Astrocyte (in vitro differentiated cells and primary cell): Measurements from ENCODE around the gene MT1M. TPM values are rescaled to one million over a fixed set of nuclear protein-coding genes. Genes with fewer than 3 reads are reported as not detected.

Experiments used
- DNase-seq: peaks from one replicate; pipeline ENCODE4 v3.0.0-alpha.2; 2010; ENCODE audit warnings: low read depth
- FAIRE-seq: peaks from 2 replicates; lab custom pipeline; 2011; peaks lifted over from hg19 to GRCh38; lab: Jason Lieb, UNC
- H2AFZ ChIP-seq: 2 replicates; pipeline ENCODE4 v1.6.0; 2012; ENCODE audit warnings: low read depth, low read length, inconsistent platforms
- H3K27ac ChIP-seq: 2 replicates; pipeline ENCODE4 v1.5.1; 2011; ENCODE audit warnings: low read depth, low read length, inconsistent platforms
- H3K27me3 ChIP-seq: 2 replicates; pipeline ENCODE4 v1.6.0; 2011; ENCODE audit warnings: low read length, inconsistent platforms; ENCODE audit not compliant: insufficient read depth
- H3K36me3 ChIP-seq: 2 replicates; pipeline ENCODE4 v1.5.1; 2011; ENCODE audit warnings: low read length, inconsistent platforms; ENCODE audit not compliant: insufficient read depth
- H3K4me1 ChIP-seq: 2 replicates; pipeline ENCODE4 v1.5.1; 2011; ENCODE audit warnings: low read length, inconsistent platforms; ENCODE audit not compliant: insufficient read depth
- H3K4me2 ChIP-seq: 2 replicates; pipeline ENCODE4 v1.6.0; 2012; ENCODE audit warnings: low read length, inconsistent platforms
- H3K4me3 ChIP-seq: 2 replicates; pipeline ENCODE4 v1.5.1; 2011; ENCODE audit warnings: low read depth, mild to moderate bottlenecking, low read length, inconsistent platforms; ENCODE audit not compliant: insufficient read depth
- H3K79me2 ChIP-seq: 2 replicates; pipeline ENCODE4 v1.6.0; 2012; ENCODE audit warnings: mild to moderate bottlenecking, low read length, inconsistent platforms; ENCODE audit not compliant: insufficient read depth
- H3K9ac ChIP-seq: 2 replicates; pipeline ENCODE4 v1.6.0; 2012; ENCODE audit warnings: mild to moderate bottlenecking, low read length, inconsistent platforms
- H3K9me3 ChIP-seq: 2 replicates; pipeline ENCODE4 v1.5.1; 2012; ENCODE audit warnings: low read depth, mild to moderate bottlenecking, low read length, inconsistent platforms; ENCODE audit not compliant: insufficient read depth
- H4K20me1 ChIP-seq: 2 replicates; pipeline ENCODE4 v1.6.0; 2012; ENCODE audit warnings: low read length, inconsistent platforms; ENCODE audit not compliant: insufficient read depth
- H3K27ac Mint-ChIP-seq: one replicate; pipeline ENCODE4 v1.8.0; 2021; ENCODE audit warnings: mild to moderate bottlenecking, mixed read lengths; ENCODE audit not compliant: unreplicated experiment
- H3K27me3 Mint-ChIP-seq: one replicate; pipeline ENCODE4 v1.8.0; 2021; ENCODE audit warnings: low read depth, mixed read lengths; ENCODE audit not compliant: unreplicated experiment
- H3K36me3 Mint-ChIP-seq: one replicate; pipeline ENCODE4 v1.8.0; 2021; ENCODE audit warnings: low read depth, mixed read lengths; ENCODE audit not compliant: unreplicated experiment
- H3K4me1 Mint-ChIP-seq: one replicate; pipeline ENCODE4 v1.8.0; 2021; ENCODE audit warnings: low read depth, mixed read lengths; ENCODE audit not compliant: unreplicated experiment
- H3K4me3 Mint-ChIP-seq: one replicate; pipeline ENCODE4 v1.8.0; 2021; ENCODE audit warnings: mild to moderate bottlenecking, moderate library complexity, mixed read lengths; ENCODE audit not compliant: unreplicated experiment
- H3K9me3 Mint-ChIP-seq: one replicate; pipeline ENCODE4 v1.8.0; 2021; ENCODE audit warnings: mild to moderate bottlenecking, mixed read lengths; ENCODE audit not compliant: unreplicated experiment
- CTCF ChIP-seq: IDR thresholded peaks from 2 replicates; pipeline ENCODE4 v1.5.1; 2011; ENCODE audit warnings: low read depth, mild to moderate bottlenecking, inconsistent platforms, low read length, moderate library complexity; ENCODE audit not compliant: insufficient read depth
- EZH2 ChIP-seq: IDR thresholded peaks from 2 replicates; pipeline ENCODE4 v1.6.1; 2012; ENCODE audit warnings: mild to moderate bottlenecking, low read length, inconsistent platforms; ENCODE audit not compliant: insufficient read depth
- total RNA-seq: library from RNA; stranded (reverse); gene quantifications from 2 replicates; pipeline ENCODE4 v1.2.1, GENCODE V29; 2021

Gene MT1M
- total RNA-seq, 1 donor from 2014 or later = not detected

- no peak for FAIRE-seq
- H3K27ac ChIP-seq = peak within 1 kb of the TSS; percentile 98
- peak within 1 kb of the TSS; percentile 92 for H3K9ac ChIP-seq
- peaks cover 55% of the 10 kb centered on the region for H3K4me1 ChIP-seq
- H3K27me3 ChIP-seq = no peaks in the 10 kb centered on the region
- peaks cover 19% of the 10 kb centered on the region for H3K79me2 ChIP-seq
- H3K9me3 ChIP-seq = no peaks in the 10 kb centered on the region
- Mint-ChIP-seq H3K4me3 (peak within 1 kb of the TSS; percentile 90), H3K4me1 (peaks cover 33% of the 10 kb centered on the region), H3K27me3 (peaks cover 7% of the 10 kb centered on the region), H3K36me3 (no peaks in the 10 kb centered on the region), H3K9me3 (peaks cover 3% of the 10 kb centered on the region), H3K27ac (peak within 1 kb of the TSS; percentile 95)
- no peaks in the 10 kb centered on the region for H3K36me3 ChIP-seq
- peak within 1 kb of the TSS; percentile 97 for H3K4me3 ChIP-seq
- peaks cover 5% of the 10 kb centered on the region for H4K20me1 ChIP-seq
- DNase-seq = peak; percentile 95
- peak within 1 kb of the TSS; percentile 88 for H3K4me2 ChIP-seq
- H2AFZ ChIP-seq = peak within 1 kb of the TSS; percentile 42
- no peak for TF ChIP-seq EZH2
- no peak for TF ChIP-seq CTCF
These were observed 24.2 kb upstream of the MT1M start, which contains the start of gene MT2A for GRCh38 chr16:56608043-56608875. TSS of gene MT2A (plus strand) at chr16:56608584. CDS start at chr16:56608656, 72 bp downstream.

- TF ChIP-seq CTCF (no peak), EZH2 (no peak)
- Mint-ChIP-seq H3K27me3 (peaks cover 2% of the 10 kb centered on the region), H3K27ac (peak overlapping the region; percentile 95), H3K36me3 (no peaks in the 10 kb centered on the region), H3K4me3 (peak overlapping the region; percentile 90), H3K9me3 (peaks cover 3% of the 10 kb centered on the region), H3K4me1 (peaks cover 33% of the 10 kb centered on the region)
- Histone ChIP-seq H3K9me3 (no peaks in the 10 kb centered on the region), H3K27me3 (no peaks in the 10 kb centered on the region), H3K4me2 (peak overlapping the region; percentile 88), H2AFZ (no peak overlapping the region), H4K20me1 (peaks cover 5% of the 10 kb centered on the region), H3K36me3 (no peaks in the 10 kb centered on the region), H3K79me2 (peaks cover 20% of the 10 kb centered on the region), H3K4me1 (peaks cover 62% of the 10 kb centered on the region), H3K27ac (peak overlapping the region; percentile 98), H3K4me3 (peak overlapping the region; percentile 97), H3K9ac (peak overlapping the region; percentile 92)
- DNase-seq (no peak), FAIRE-seq (no peak)
These were observed 23.5 kb upstream of the MT1M start for GRCh38 chr16:56608876-56609462.
